Measurements from ENCODE around the gene LDLRAD3.

DNA sequence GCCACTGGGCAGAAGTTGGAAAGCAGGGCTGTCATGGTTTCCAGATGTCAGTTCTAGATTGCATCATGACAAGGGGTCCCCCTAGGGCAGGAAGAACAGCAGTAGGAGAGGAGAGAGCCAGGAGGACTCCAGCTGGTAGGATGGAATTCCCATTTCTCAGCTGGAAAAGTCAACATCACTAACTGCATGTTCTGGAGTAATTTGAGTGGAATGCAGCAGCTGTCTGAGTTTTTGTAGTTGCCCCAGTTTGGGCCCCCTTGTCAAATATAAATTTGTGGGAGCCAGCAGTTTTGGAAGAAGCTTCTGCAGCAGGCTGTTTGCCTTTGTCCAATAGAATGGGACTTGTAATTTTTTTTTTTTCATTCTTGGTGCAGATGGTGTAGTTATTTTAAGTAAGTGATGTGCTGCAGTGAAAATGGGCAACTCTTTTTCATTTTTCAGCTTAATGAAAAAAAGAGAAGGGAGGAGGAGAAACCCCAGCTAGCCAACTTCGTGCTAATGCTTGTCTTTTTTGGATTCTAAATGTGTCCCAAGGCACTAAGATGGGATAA, 86.9 kb downstream of the LDLRAD3 start:
- no peak for TF ChIP-seq POLR2A (IDR thresholded peaks at IDR 0.05)
- TF ChIP-seq, protein P1, sequence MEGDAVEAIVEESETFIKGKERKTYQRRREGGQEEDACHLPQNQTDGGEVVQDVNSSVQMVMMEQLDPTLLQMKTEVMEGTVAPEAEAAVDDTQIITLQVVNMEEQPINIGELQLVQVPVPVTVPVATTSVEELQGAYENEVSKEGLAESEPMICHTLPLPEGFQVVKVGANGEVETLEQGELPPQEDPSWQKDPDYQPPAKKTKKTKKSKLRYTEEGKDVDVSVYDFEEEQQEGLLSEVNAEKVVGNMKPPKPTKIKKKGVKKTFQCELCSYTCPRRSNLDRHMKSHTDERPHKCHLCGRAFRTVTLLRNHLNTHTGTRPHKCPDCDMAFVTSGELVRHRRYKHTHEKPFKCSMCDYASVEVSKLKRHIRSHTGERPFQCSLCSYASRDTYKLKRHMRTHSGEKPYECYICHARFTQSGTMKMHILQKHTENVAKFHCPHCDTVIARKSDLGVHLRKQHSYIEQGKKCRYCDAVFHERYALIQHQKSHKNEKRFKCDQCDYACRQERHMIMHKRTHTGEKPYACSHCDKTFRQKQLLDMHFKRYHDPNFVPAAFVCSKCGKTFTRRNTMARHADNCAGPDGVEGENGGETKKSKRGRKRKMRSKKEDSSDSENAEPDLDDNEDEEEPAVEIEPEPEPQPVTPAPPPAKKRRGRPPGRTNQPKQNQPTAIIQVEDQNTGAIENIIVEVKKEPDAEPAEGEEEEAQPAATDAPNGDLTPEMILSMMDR (IDR thresholded peaks at IDR 0.05), result no peak
